ELR (cell line): ENCODE results near the gene SNRNP70.

ENCODE experiments used
- DNase-seq: peaks from one replicate; pipeline ENCODE4 v3.0.0-alpha.2; 2015; ENCODE audit warnings: low read depth

SNRNP70 gene

GRCh38 chr19:49102303-49102702 is 17.1 kb downstream of the SNRNP70 start:
- no peak for DNase-seq

GRCh38 chr19:49103331-49104085 is 18.3 kb downstream of the SNRNP70 start:
- DNase-seq = no peak

GRCh38 chr19:49104229-49104864 is 19.1 kb downstream of the SNRNP70 start:
- DNase-seq = no peak

GRCh38 chr19:49106648-49107135 is 21.4 kb downstream of the SNRNP70 start:
- peak; percentile 69 for DNase-seq

DNA sequence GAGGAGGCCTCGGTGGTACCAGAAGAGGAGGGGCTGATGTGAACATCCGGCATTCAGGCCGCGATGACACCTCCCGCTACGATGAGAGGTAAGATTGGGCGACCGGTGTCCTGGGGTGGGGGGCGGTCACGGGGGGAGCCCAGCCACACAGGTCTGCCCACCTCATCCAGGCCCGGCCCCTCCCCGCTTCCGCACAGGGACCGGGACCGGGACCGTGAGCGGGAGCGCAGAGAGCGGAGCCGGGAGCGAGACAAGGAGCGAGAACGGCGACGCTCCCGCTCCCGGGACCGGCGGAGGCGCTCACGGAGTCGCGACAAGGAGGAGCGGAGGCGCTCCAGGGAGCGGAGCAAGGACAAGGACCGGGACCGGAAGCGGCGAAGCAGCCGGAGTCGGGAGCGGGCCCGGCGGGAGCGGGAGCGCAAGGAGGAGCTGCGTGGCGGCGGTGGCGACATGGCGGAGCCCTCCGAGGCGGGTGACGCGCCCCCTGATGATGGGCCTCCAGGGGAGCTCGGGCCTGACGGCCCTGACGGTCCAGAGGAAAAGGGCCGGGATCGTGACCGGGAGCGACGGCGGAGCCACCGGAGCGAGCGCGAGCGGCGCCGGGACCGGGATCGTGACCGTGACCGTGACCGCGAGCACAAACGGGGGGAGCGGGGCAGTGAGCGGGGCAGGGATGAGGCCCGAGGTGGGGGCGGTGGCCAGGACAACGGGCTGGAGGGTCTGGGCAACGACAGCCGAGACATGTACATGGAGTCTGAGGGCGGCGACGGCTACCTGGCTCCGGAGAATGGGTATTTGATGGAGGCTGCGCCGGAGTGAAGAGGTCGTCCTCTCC is 22.6 kb downstream of the SNRNP70 start:
- DNase-seq = no peak

DNA sequence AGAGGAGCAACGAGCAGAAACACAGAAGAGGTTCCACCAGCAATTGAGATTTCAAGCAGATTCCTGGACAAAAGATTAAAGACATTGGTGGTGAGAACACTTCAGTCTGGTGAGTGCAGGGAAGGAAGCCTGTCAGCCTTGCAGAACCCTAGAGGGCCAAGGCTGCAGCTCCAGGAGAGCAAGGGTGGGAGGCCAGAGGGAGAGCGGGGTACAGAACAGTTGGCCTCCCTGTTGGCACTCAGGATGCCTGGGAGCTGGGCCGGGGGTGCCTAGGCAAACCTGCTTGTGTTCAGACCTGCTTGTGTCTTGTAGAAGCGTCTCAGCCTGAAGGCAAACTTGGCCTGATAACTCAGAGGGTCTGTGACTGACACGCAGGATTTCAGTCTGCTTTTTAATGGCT is 23.8 kb downstream of the SNRNP70 start:
- no peak for DNase-seq

GRCh38 chr19:49109569-49110233 is 24.4 kb downstream of the SNRNP70 start:
- DNase-seq = no peak

DNA sequence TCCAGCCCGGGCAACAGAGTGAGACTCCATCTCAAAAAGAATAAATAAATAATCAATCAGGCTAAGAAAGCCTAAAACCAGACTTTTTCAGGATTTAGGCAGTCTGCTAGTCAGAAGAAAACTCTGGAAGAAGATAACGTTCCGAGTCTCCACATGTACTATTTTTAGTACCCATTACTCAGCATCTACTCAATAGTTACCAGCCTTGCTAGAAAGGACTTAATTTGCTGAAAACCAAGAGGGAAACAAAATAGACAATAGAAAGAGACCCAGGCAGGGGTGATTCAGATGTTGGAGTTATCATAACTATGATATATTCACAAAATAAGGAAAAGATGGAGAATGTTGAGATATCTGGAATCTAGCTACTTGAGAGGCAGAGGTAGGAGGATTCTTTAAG is 25.3 kb downstream of the SNRNP70 start:
- DNase-seq = peak; percentile 36

GRCh38 chr19:49111218-49111998 is 26.2 kb downstream of the SNRNP70 start:
- DNase-seq = no peak

GRCh38 chr19:49113762-49114629 is 28.7 kb downstream of the SNRNP70 start, which contains the start of gene LIN7B:
TSS of gene LIN7B (plus strand) at chr19:49114370. CDS start at chr19:49114405, 35 bp downstream.
- DNase-seq = peak; percentile 75

- peak; percentile 49 for DNase-seq
These were observed 29.5 kb downstream of the SNRNP70 start for GRCh38 chr19:49114630-49115363.

DNA sequence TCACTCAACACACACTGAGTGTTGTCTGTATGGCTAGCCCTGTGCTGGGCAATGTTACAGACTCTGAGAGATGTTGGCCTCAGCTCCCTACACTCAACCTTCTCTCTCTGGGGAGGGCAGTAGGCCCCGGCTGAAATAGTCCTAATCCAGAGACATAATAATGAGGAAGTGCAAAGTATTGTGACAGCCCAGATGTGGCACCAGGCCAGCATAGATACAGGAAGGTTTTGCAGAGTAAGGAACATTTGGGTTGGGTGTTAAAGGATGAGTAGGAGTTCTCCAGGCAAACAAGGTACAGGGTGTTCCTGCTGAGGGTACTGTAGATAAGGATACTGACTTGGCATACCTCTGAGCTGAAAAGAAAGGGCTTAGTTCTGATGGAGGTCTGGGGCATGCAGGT is 31.3 kb downstream of the SNRNP70 start:
- DNase-seq = no peak

- DNase-seq = no peak
These were observed 32.7 kb downstream of the SNRNP70 start for GRCh38 chr19:49117677-49118564.

DNA sequence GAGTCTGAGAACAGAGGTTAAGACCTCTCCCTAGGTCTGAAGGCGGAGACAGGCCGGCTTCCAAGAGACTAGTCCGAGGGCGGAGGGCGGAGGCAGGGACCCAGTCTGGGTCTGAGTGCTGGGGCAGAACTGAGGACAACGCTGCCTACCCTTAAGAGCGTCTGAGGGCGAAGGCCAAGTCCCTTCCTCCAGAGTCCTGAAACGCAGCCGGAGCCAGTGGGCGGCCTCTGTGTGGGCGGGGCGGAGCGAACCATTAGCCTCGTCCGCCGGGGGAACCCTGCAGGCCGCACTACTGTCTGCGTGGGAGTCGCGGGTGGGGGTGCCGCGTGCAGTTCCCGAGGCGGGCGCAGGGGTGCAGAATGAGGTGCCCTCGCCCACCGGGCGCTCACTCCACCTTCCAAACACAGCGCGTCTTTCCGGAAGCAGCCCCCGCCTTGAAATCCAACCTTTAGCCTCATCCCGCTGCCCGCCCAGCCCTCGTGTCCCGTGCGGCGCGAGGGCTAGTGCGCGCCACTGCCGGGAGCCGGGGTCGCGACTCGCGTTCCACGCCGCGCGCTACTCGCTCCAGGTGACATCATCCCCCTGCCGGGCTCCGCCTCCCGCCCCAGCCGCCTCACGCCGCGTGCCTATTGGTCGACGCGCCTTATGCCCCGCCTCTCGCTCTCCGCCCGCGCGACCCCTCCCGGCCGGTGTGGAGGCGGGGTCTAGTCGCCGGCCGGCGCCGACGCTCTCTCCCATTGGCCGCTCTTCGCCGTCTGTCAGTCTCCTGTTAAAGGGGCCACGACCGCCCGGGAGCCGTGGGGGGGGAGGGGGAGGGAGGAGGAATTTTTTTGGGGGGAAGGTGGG is 33.5 kb downstream of the SNRNP70 start, which contains the start of gene C19orf73:
Gene C19orf73 (minus strand): TSS at position 579 of the 846 bp plus-strand sequence. CDS start 121 bp downstream, at position 458.
- peak; percentile 93 for DNase-seq

- DNase-seq = peak; percentile 67
These were observed 34.4 kb downstream of the SNRNP70 start, which contains the start of gene PPFIA3 for GRCh38 chr19:49119411-49120324. TSS of gene PPFIA3 (plus strand) at chr19:49119544. CDS start at chr19:49127874, 8,330 bp downstream.

- no peak for DNase-seq
These were observed 35.1 kb downstream of the SNRNP70 start for GRCh38 chr19:49120325-49120683.
